Activated naive CD4-positive, alpha-beta T cell treated with anti-CD3 and anti-CD28 coated beads, Interleukin-2, amount 10 ng/mL, durations not matched to agents 7 days and 5 days (primary cell): ENCODE measurements around the gene CLDN9.
"Not testable (repeated sequence)": the region's sequence is repeated elsewhere in the genome, so short reads cannot be mapped to it uniquely, and the experiment has no call there.

Source experiments
- CTCF ChIA-PET: fragments of 350-600 bp; sonication (Branson Sonifier 250); formaldehyde crosslinking; loops from one replicate; lab custom pipeline; 2021; ENCODE audit warnings: antibody characterized with exemption; lab: Charles Lee
- DNase-seq: peaks from one replicate; pipeline ENCODE4 v3.0.0-alpha.2; 2020
- H3K27ac Mint-ChIP-seq: one replicate; pipeline ENCODE4 v1.8.0; 2021; ENCODE audit warnings: mild to moderate bottlenecking, moderate library complexity, mixed read lengths
- H3K27me3 Mint-ChIP-seq: one replicate; pipeline ENCODE4 v1.8.0; 2021; ENCODE audit warnings: mild to moderate bottlenecking, mixed read lengths
- H3K36me3 Mint-ChIP-seq: one replicate; pipeline ENCODE4 v1.8.0; 2021; ENCODE audit warnings: mixed read lengths
- H3K4me1 Mint-ChIP-seq: one replicate; pipeline ENCODE4 v1.8.0; 2021; ENCODE audit warnings: mixed read lengths
- H3K4me3 Mint-ChIP-seq: one replicate; pipeline ENCODE4 v1.8.0; 2021; ENCODE audit warnings: mild to moderate bottlenecking, moderate library complexity, mixed read lengths
- H3K9me3 Mint-ChIP-seq: one replicate; pipeline ENCODE4 v1.8.0; 2021; ENCODE audit warnings: mixed read lengths

Gene CLDN9

GRCh38 chr16:3044708-3045107, 32.0 kb downstream of the CLDN9 start:
- Mint-ChIP-seq H3K9me3 (no peaks in the 10 kb centered on the region), H3K27me3 (peaks cover 92% of the 10 kb centered on the region), H3K4me1 (peaks cover 45% of the 10 kb centered on the region), H3K27ac (peak overlapping the region; percentile 82), H3K4me3 (peak overlapping the region; percentile 83), H3K36me3 (peaks cover 14% of the 10 kb centered on the region)
- CTCF ChIA-PET = interaction anchor here (1.4 to 8.5 kb wide), 2 partner anchors 13 to 14 kb away, joined by 3 to 80 read pairs; no protein-coding TSS in a partner anchor
- DNase-seq = no peak

GRCh38 chr16:3045758-3046640, 33.3 kb downstream of the CLDN9 start, which contains the start of gene MMP25:
TSS of gene MMP25 (plus strand) at chr16:3046561. CDS start at chr16:3046918, 357 bp downstream.
- Mint-ChIP-seq H3K27ac (peak within 1 kb of the TSS; percentile 85), H3K36me3 (peaks cover 18% of the 10 kb centered on the region), H3K4me3 (peak within 1 kb of the TSS; percentile 83), H3K9me3 (no peaks in the 10 kb centered on the region), H3K27me3 (peaks cover 79% of the 10 kb centered on the region), H3K4me1 (peaks cover 58% of the 10 kb centered on the region)
- peak; percentile 54 for DNase-seq
- CTCF ChIA-PET = interaction anchor here (1.1 to 8.5 kb wide), 2 partner anchors 16 to 36 kb away, joined by 3 to 80 read pairs; no protein-coding TSS in a partner anchor

- Mint-ChIP-seq H3K27me3 (peaks cover 70% of the 10 kb centered on the region), H3K4me3 (peak overlapping the region; percentile 72), H3K27ac (peak overlapping the region; percentile 85), H3K36me3 (peaks cover 22% of the 10 kb centered on the region), H3K9me3 (no peaks in the 10 kb centered on the region), H3K4me1 (peaks cover 66% of the 10 kb centered on the region)
- CTCF ChIA-PET = interaction anchor here (1.4 to 2.9 kb wide), 4 partner anchors 12 to 121 kb away, joined by 4 to 22 read pairs (median 12); no protein-coding TSS in a partner anchor
- DNase-seq = peak; percentile 53
Observed at GRCh38 chr16:3046641-3047386, 34.1 kb downstream of the CLDN9 start.

- CTCF ChIA-PET = interaction anchor here (1.0 to 2.9 kb wide), 7 partner anchors 11 to 121 kb away, joined by 4 to 22 read pairs (median 9); no protein-coding TSS in a partner anchor
- Mint-ChIP-seq H3K27me3 (peaks cover 65% of the 10 kb centered on the region), H3K36me3 (peaks cover 26% of the 10 kb centered on the region), H3K4me1 (peaks cover 71% of the 10 kb centered on the region), H3K4me3 (peak overlapping the region; percentile 72), H3K9me3 (no peaks in the 10 kb centered on the region), H3K27ac (peak overlapping the region; percentile 85)
- DNase-seq = peak; percentile 45
Observed at GRCh38 chr16:3047387-3047720, 34.6 kb downstream of the CLDN9 start.

GRCh38 chr16:3049921-3050481, 37.3 kb downstream of the CLDN9 start:
- Mint-ChIP-seq H3K27me3 (peaks cover 39% of the 10 kb centered on the region), H3K27ac (no peak overlapping the region), H3K9me3 (no peaks in the 10 kb centered on the region), H3K4me3 (no peak overlapping the region), H3K36me3 (peaks cover 40% of the 10 kb centered on the region), H3K4me1 (peaks cover 79% of the 10 kb centered on the region)
- CTCF ChIA-PET = interaction anchor here (0.8 to 2.8 kb wide), 3 partner anchors 9 to 79 kb away, joined by 3 to 32 read pairs (median 3); no protein-coding TSS in a partner anchor
- no peak for DNase-seq

GRCh38 chr16:3050487-3050886, 37.8 kb downstream of the CLDN9 start:
- H3K27me3 Mint-ChIP-seq = peaks cover 34% of the 10 kb centered on the region
- H3K4me3 Mint-ChIP-seq = no peak overlapping the region
- H3K36me3 Mint-ChIP-seq = peaks cover 42% of the 10 kb centered on the region
- CTCF ChIA-PET = interaction anchor here (0.8 to 2.8 kb wide), 3 partner anchors 8 to 79 kb away, joined by 3 to 32 read pairs (median 3); no protein-coding TSS in a partner anchor
- peak overlapping the region; percentile 53 for H3K27ac Mint-ChIP-seq
- peaks cover 79% of the 10 kb centered on the region for H3K4me1 Mint-ChIP-seq
- no peaks in the 10 kb centered on the region for H3K9me3 Mint-ChIP-seq
- DNase-seq = no peak

- CTCF ChIA-PET = interaction anchor here (2.8 kb wide), 1 partner anchor 21 kb away, joined by 32 read pairs; no protein-coding TSS in a partner anchor
- no peak for DNase-seq
- no peaks in the 10 kb centered on the region for H3K9me3 Mint-ChIP-seq
- peak overlapping the region; percentile 68 for H3K27ac Mint-ChIP-seq
- peaks cover 84% of the 10 kb centered on the region for H3K4me1 Mint-ChIP-seq
- H3K27me3 Mint-ChIP-seq = peaks cover 29% of the 10 kb centered on the region
- H3K36me3 Mint-ChIP-seq = peaks cover 45% of the 10 kb centered on the region
- H3K4me3 Mint-ChIP-seq = no peak overlapping the region
Observed at GRCh38 chr16:3051009-3051408, 38.3 kb downstream of the CLDN9 start.

- Mint-ChIP-seq H3K4me1 (peaks cover 89% of the 10 kb centered on the region), H3K9me3 (no peaks in the 10 kb centered on the region), H3K4me3 (no peak overlapping the region), H3K36me3 (peaks cover 46% of the 10 kb centered on the region), H3K27ac (peak overlapping the region; percentile 68), H3K27me3 (peaks cover 24% of the 10 kb centered on the region)
- DNase-seq = no peak
- CTCF ChIA-PET = interaction anchor here (2.8 kb wide), 1 partner anchor 21 kb away, joined by 32 read pairs; no protein-coding TSS in a partner anchor
Observed at GRCh38 chr16:3051494-3051893, 38.8 kb downstream of the CLDN9 start.

- DNase-seq, H3K9me3 Mint-ChIP-seq, CTCF ChIA-PET, H3K4me3 Mint-ChIP-seq: not testable (repeated sequence)
- Mint-ChIP-seq H3K27ac (peak overlapping the region; percentile 61), H3K36me3 (peaks cover 56% of the 10 kb centered on the region), H3K27me3 (peaks cover 11% of the 10 kb centered on the region), H3K4me1 (peaks cover 92% of the 10 kb centered on the region)
Observed at GRCh38 chr16:3052571-3053329, 40.0 kb downstream of the CLDN9 start.

- H3K27ac Mint-ChIP-seq, CTCF ChIA-PET, H3K4me3 Mint-ChIP-seq, H3K9me3 Mint-ChIP-seq, H3K27me3 Mint-ChIP-seq, DNase-seq: not testable (repeated sequence)
- Mint-ChIP-seq H3K36me3 (peaks cover 53% of the 10 kb centered on the region), H3K4me1 (peaks cover 87% of the 10 kb centered on the region)
Observed at GRCh38 chr16:3053330-3053710, 40.6 kb downstream of the CLDN9 start.

- no peaks in the 10 kb centered on the region for H3K27me3 Mint-ChIP-seq
- CTCF ChIA-PET = interaction anchor here (0.5 to 6.5 kb wide), 4 partner anchors 24 to 75 kb away, joined by 3 to 131 read pairs (median 37); partner anchors contain the start of gene ZNF213
- peaks cover 80% of the 10 kb centered on the region for H3K4me1 Mint-ChIP-seq
- peak; percentile 72 for DNase-seq
- H3K4me3 Mint-ChIP-seq = peak overlapping the region; percentile 61
- peaks cover 47% of the 10 kb centered on the region for H3K36me3 Mint-ChIP-seq
- H3K9me3 Mint-ChIP-seq = no peaks in the 10 kb centered on the region
- peak overlapping the region; percentile 94 for H3K27ac Mint-ChIP-seq
Observed at GRCh38 chr16:3054965-3055733, 42.4 kb downstream of the CLDN9 start.

GRCh38 chr16:3055734-3056115, 43.0 kb downstream of the CLDN9 start:
- peak overlapping the region; percentile 94 for H3K27ac Mint-ChIP-seq
- peaks cover 46% of the 10 kb centered on the region for H3K36me3 Mint-ChIP-seq
- CTCF ChIA-PET = interaction anchor here (1.3 to 6.5 kb wide), 3 partner anchors 24 to 75 kb away, joined by 3 to 131 read pairs (median 71); partner anchors contain the start of gene ZNF213
- H3K9me3 Mint-ChIP-seq, DNase-seq, H3K27me3 Mint-ChIP-seq: not testable (repeated sequence)
- peak overlapping the region; percentile 61 for H3K4me3 Mint-ChIP-seq
- peaks cover 80% of the 10 kb centered on the region for H3K4me1 Mint-ChIP-seq
